CD4-positive, alpha-beta T cell treated with Interleukin-12 subunit alpha and Interleukin-12 subunit beta, for 1 hour (primary cell): Measurements from ENCODE around the gene UBE2U.
"Not testable (repeated sequence)": the region's sequence is repeated elsewhere in the genome, so short reads cannot be mapped to it uniquely, and the experiment has no call there.

Experiments
- DNase-seq: peaks from one replicate; pipeline ENCODE4 v3.0.0-alpha.2; 2020

The UBE2U gene

GRCh38 chr1:64194168-64195080, 9.0 kb upstream of the UBE2U start:
- no peak for DNase-seq

- DNase-seq: no peak
Observed at GRCh38 chr1:64195081-64195395, 8.4 kb upstream of the UBE2U start.

- no peak for DNase-seq
Observed at GRCh38 chr1:64196074-64196870, 7.2 kb upstream of the UBE2U start.

- DNase-seq: no peak
Observed at GRCh38 chr1:64197076-64197475, 6.3 kb upstream of the UBE2U start.

GRCh38 chr1:64199154-64199553, 4.3 kb upstream of the UBE2U start:
- no peak for DNase-seq

- DNase-seq: no peak
Observed at GRCh38 chr1:64200064-64200463, 3.4 kb upstream of the UBE2U start.

- DNase-seq: no peak
Observed at GRCh38 chr1:64209221-64209620, 5.8 kb downstream of the UBE2U start.

- no peak for DNase-seq
Observed at GRCh38 chr1:64212031-64212430, 8.6 kb downstream of the UBE2U start.

- no peak for DNase-seq
Observed at GRCh38 chr1:64215576-64215975, 12.2 kb downstream of the UBE2U start.

- no peak for DNase-seq
Observed at GRCh38 chr1:64220241-64220640, 16.8 kb downstream of the UBE2U start.

GRCh38 chr1:64223329-64224151, 20.1 kb downstream of the UBE2U start:
- DNase-seq: no peak

- not testable (repeated sequence) for DNase-seq
Observed at GRCh38 chr1:64224236-64224635, 20.8 kb downstream of the UBE2U start.

GRCh38 chr1:64228167-64228957, 24.9 kb downstream of the UBE2U start:
- no peak for DNase-seq

- no peak for DNase-seq
Observed at GRCh38 chr1:64229307-64229706, 25.9 kb downstream of the UBE2U start.

- DNase-seq: no peak
Observed at GRCh38 chr1:64231153-64231552, 27.7 kb downstream of the UBE2U start.

GRCh38 chr1:64231654-64232053, 28.2 kb downstream of the UBE2U start:
- DNase-seq: no peak

- DNase-seq: no peak
Observed at GRCh38 chr1:64234714-64235113, 31.3 kb downstream of the UBE2U start.

- DNase-seq: no peak
Observed at GRCh38 chr1:64235181-64235580, 31.8 kb downstream of the UBE2U start.

GRCh38 chr1:64235910-64236309, 32.5 kb downstream of the UBE2U start:
- no peak for DNase-seq

- no peak for DNase-seq
Observed at GRCh38 chr1:64236541-64236954, 33.1 kb downstream of the UBE2U start.

GRCh38 chr1:64239519-64239918, 36.1 kb downstream of the UBE2U start:
- DNase-seq: not testable (repeated sequence)

GRCh38 chr1:64240206-64240605, 36.8 kb downstream of the UBE2U start:
- DNase-seq: no peak
